ENCODE results near the gene ABHD17A.
"Not testable (repeated sequence)": the region's sequence is repeated elsewhere in the genome, so short reads cannot be mapped to it uniquely, and the experiment has no call there.

ABHD17A gene

GRCh38 chr19:1908364-1908678, 23.0 kb upstream of the ABHD17A start:
- DNase-seq: no peak

- DNase-seq: no peak
These were observed 22.5 kb upstream of the ABHD17A start for GRCh38 chr19:1907563-1908363.

GRCh38 chr19:1906985-1907562, 21.8 kb upstream of the ABHD17A start:
- no peak for DNase-seq

GRCh38 chr19:1905863-1906375, 20.6 kb upstream of the ABHD17A start:
- no peak for DNase-seq

GRCh38 chr19:1905110-1905862, 20.0 kb upstream of the ABHD17A start, which contains the start of the genes ADAT3 and SCAMP4:
ADAT3 (plus strand) TSS chr19:1905399; CDS start chr19:1912048, 6,649 bp downstream.
SCAMP4 (plus strand) TSS chr19:1905399; CDS start chr19:1915020, 9,621 bp downstream.
- peak; percentile 99 for DNase-seq

- no peak for DNase-seq
These were observed 19.5 kb upstream of the ABHD17A start for GRCh38 chr19:1904860-1905109.

- DNase-seq: no peak
These were observed 17.6 kb upstream of the ABHD17A start for GRCh38 chr19:1902923-1903322.

- DNase-seq: no peak
These were observed 16.7 kb upstream of the ABHD17A start for GRCh38 chr19:1901940-1902404.

- no peak for DNase-seq
These were observed 11.2 kb upstream of the ABHD17A start for GRCh38 chr19:1896508-1896907.

GRCh38 chr19:1893791-1894190, 8.5 kb upstream of the ABHD17A start:
- DNase-seq: no peak

GRCh38 chr19:1889907-1890306, 4.6 kb upstream of the ABHD17A start:
- DNase-seq: no peak

GRCh38 chr19:1888385-1888784, 3.1 kb upstream of the ABHD17A start:
- DNase-seq: no peak

- not testable (repeated sequence) for DNase-seq
These were observed 1.1 kb upstream of the ABHD17A start for GRCh38 chr19:1886360-1886759.

- no peak for DNase-seq
These were observed 469 bp downstream of the ABHD17A start for GRCh38 chr19:1884719-1885334.

GRCh38 chr19:1884291-1884718, 991 bp downstream of the ABHD17A start:
- DNase-seq: no peak

- DNase-seq: no peak
These were observed 1.5 kb downstream of the ABHD17A start for GRCh38 chr19:1883784-1884183.

GRCh38 chr19:1882786-1883692, 2.3 kb downstream of the ABHD17A start:
- no peak for DNase-seq

- DNase-seq: no peak
These were observed 3.1 kb downstream of the ABHD17A start for GRCh38 chr19:1882089-1882785.

- not testable (repeated sequence) for DNase-seq
These were observed 3.8 kb downstream of the ABHD17A start for GRCh38 chr19:1881393-1882088.

- DNase-seq: no peak
These were observed 4.5 kb downstream of the ABHD17A start for GRCh38 chr19:1880611-1881392.
